Type B pancreatic cell (in vitro differentiated cells): ENCODE data around the gene PRKCE. TPM values are rescaled to one million over a fixed set of nuclear protein-coding genes. Genes with fewer than 3 reads are reported as not detected.

ENCODE experiments used
- DNase-seq: peaks from one replicate; pipeline ENCODE4 v3.0.0; 2021; ENCODE audit warnings: mixed read lengths; ENCODE audit not compliant: unreplicated experiment; ENCODE audit errors: extremely low spot score
- H3K27ac Mint-ChIP-seq: 2 replicates; pipeline ENCODE4 v1.8.0; 2021; ENCODE audit warnings: mild to moderate bottlenecking, mixed read lengths
- H3K27me3 Mint-ChIP-seq: 2 replicates; pipeline ENCODE4 v1.8.0; 2021; ENCODE audit warnings: mixed read lengths
- H3K36me3 Mint-ChIP-seq: 2 replicates; pipeline ENCODE4 v1.8.0; 2021; ENCODE audit warnings: mixed read lengths
- H3K4me1 Mint-ChIP-seq: one replicate; pipeline ENCODE4 v1.8.0; 2021; ENCODE audit warnings: mixed read lengths; ENCODE audit not compliant: unreplicated experiment
- H3K4me3 Mint-ChIP-seq: 2 replicates; pipeline ENCODE4 v1.8.0; 2021; ENCODE audit warnings: mild to moderate bottlenecking, mixed read lengths
- H3K9me3 Mint-ChIP-seq: 2 replicates; pipeline ENCODE4 v1.8.0; 2021; ENCODE audit warnings: mixed read lengths
- total RNA-seq: library from RNA; stranded (reverse); gene quantifications from 2 replicates; pipeline ENCODE4 v1.2.1, GENCODE V29; 2021; ENCODE audit warnings: low replicate concordance
- TF ChIP-seq, protein P1 (sequence below): fragments of 200-600 bp; sonication (generic); conservative IDR thresholded peaks from 2 replicates; pipeline ENCODE4 v1.5.0; 2021; ENCODE audit warnings: antibody characterized with exemption, mild to moderate bottlenecking

Gene PRKCE
- total RNA-seq, 1 donor from 2014 or later = 21.2 TPM

DNA sequence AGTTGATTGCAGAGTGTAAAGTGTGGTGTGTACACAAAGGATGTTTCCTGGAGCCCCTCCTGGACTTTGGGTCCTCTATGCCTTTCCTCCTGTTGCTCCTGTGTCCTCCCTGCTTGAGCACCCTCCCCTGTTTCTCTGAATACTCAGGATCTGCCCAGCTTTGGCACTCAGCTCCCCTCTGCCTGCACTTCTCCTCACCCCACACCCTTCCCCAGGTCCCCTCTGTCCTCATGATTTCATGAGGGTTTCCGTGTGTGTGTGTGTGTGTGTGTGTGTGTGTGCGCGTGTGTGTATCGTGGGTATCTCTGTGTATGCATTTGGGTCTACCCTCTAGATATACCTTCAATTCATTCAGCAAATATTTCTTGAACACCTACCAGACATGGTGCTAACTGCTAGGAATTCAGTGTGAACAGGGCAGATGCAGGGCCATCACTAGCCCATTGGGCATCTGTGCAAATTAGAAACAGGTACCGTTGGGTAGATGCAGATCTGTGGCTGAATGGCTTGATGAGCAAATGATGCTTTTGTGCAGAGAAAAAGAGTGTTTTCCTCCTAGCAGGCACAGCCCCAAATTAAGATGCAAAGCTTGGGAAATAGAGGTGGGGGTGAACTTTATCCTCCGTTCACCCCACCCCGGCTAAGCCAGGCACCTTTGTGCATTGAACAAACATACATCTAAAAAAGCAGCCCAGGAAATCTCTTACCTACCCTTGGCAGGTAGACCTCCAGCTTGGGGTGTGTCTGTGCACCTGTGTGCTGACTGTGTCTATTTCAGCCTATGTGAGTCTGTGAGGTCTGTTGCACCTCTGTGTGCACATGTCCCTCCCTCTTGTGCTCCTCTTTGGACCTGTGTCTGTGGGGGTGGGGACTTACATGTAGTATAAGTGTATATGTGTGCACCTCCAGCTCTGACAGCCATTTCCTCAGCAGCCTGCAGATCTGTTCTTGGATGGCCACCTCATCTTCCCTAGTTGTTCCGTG is 585.7 kb downstream of the PRKCE start:
- TF ChIP-seq, protein P1, sequence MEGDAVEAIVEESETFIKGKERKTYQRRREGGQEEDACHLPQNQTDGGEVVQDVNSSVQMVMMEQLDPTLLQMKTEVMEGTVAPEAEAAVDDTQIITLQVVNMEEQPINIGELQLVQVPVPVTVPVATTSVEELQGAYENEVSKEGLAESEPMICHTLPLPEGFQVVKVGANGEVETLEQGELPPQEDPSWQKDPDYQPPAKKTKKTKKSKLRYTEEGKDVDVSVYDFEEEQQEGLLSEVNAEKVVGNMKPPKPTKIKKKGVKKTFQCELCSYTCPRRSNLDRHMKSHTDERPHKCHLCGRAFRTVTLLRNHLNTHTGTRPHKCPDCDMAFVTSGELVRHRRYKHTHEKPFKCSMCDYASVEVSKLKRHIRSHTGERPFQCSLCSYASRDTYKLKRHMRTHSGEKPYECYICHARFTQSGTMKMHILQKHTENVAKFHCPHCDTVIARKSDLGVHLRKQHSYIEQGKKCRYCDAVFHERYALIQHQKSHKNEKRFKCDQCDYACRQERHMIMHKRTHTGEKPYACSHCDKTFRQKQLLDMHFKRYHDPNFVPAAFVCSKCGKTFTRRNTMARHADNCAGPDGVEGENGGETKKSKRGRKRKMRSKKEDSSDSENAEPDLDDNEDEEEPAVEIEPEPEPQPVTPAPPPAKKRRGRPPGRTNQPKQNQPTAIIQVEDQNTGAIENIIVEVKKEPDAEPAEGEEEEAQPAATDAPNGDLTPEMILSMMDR = no peak
- Mint-ChIP-seq H3K27ac (no peak overlapping the region), H3K4me1 (peaks cover 17% of the 10 kb centered on the region), H3K36me3 (no peaks in the 10 kb centered on the region), H3K9me3 (peaks cover 4% of the 10 kb centered on the region), H3K27me3 (no peaks in the 10 kb centered on the region), H3K4me3 (no peak overlapping the region)
- no peak for DNase-seq

Other genes starting within 250 kb of the PRKCE start
- gene SRBD1, start 40.4 kb upstream of the PRKCE start, total RNA-seq = 10.7 and 19.3 TPM in 2 replicates